CD8-positive, alpha-beta memory T cell (primary cell): Measurements from ENCODE around the gene DDX54. TPM values are rescaled to one million over a fixed set of nuclear protein-coding genes. Genes with fewer than 3 reads are reported as not detected.
A peak's percentile ranks its signal among the peaks of the same experiment; 100 is the strongest.

Experiments used
- CTCF ChIA-PET: fragments of 350-600 bp; sonication (Branson Sonifier 250); formaldehyde crosslinking; loops from one replicate; lab custom pipeline; 2021; ENCODE audit warnings: antibody characterized with exemption; lab: Charles Lee
- POLR2A ChIA-PET: fragments of 350-600 bp; sonication (Branson Sonifier 250); formaldehyde crosslinking; loops from one replicate; lab custom pipeline; 2021; ENCODE audit warnings: antibody characterized with exemption; lab: Charles Lee
- DNase-seq, 5 donors: peaks; one replicate each; pipeline versions ENCODE4 v3.0.0 to v3.0.0-alpha.2; 2020 to 2022; ENCODE audit warnings: mixed read lengths in 1 of 5
- H3K27ac ChIP-seq: one replicate; pipeline ENCODE4 v1.7.0; 2013; ENCODE audit warnings: low read depth, mild to moderate bottlenecking, low read length, moderate library complexity
- H3K27me3 ChIP-seq: 2 replicates; pipeline ENCODE4 v1.7.0; 2013; ENCODE audit warnings: low read length, mild to moderate bottlenecking; ENCODE audit not compliant: insufficient read depth, poor library complexity, severe bottlenecking
- H3K36me3 ChIP-seq: 2 replicates; pipeline ENCODE4 v1.7.0; 2013; ENCODE audit warnings: mild to moderate bottlenecking, low read length, moderate library complexity; ENCODE audit not compliant: insufficient read depth
- H3K4me1 ChIP-seq: 2 replicates; pipeline ENCODE4 v1.7.0; 2013; ENCODE audit warnings: mild to moderate bottlenecking, low read length, moderate library complexity; ENCODE audit not compliant: insufficient read depth
- H3K4me3 ChIP-seq: 2 replicates; pipeline ENCODE4 v1.7.0; 2013; ENCODE audit warnings: mild to moderate bottlenecking, low read length
- H3K9me3 ChIP-seq: 2 replicates; pipeline ENCODE4 v1.7.0; 2013; ENCODE audit warnings: mild to moderate bottlenecking, low read length
- H3K27ac Mint-ChIP-seq, 8 donors: one replicate each; pipeline ENCODE4 v1.8.0; 2020 to 2021; ENCODE audit warnings: mixed read lengths in 8 of 8, mild to moderate bottlenecking in 6 of 8, inconsistent platforms in 3 of 8, moderate library complexity in 3 of 8
- H3K27me3 Mint-ChIP-seq, 2 donors: one replicate each; pipeline ENCODE4 v1.8.0; 2020 to 2021; ENCODE audit warnings: mixed read lengths in 2 of 2, mild to moderate bottlenecking in 1 of 2, moderate library complexity in 1 of 2
- H3K36me3 Mint-ChIP-seq, 3 donors: one replicate each; pipeline ENCODE4 v1.8.0; 2020 to 2021; ENCODE audit warnings: mixed read lengths in 3 of 3, inconsistent platforms in 1 of 3, mild to moderate bottlenecking in 1 of 3
- H3K4me1 Mint-ChIP-seq, 3 donors: one replicate each; pipeline ENCODE4 v1.8.0; 2020 to 2021; ENCODE audit warnings: mixed read lengths in 3 of 3, inconsistent platforms in 1 of 3, mild to moderate bottlenecking in 1 of 3
- H3K4me3 Mint-ChIP-seq, 7 donors: one replicate each; pipeline ENCODE4 v1.8.0; 2020 to 2021; ENCODE audit warnings: mixed read lengths in 7 of 7, mild to moderate bottlenecking in 6 of 7, moderate library complexity in 4 of 7, inconsistent platforms in 2 of 7
- H3K9me3 Mint-ChIP-seq, 5 donors: one replicate each; pipeline ENCODE4 v1.8.0; 2020 to 2022; ENCODE audit warnings: mixed read lengths in 5 of 5, mild to moderate bottlenecking in 3 of 5, moderate library complexity in 2 of 5, inconsistent platforms in 1 of 5
- polyA plus RNA-seq: library from polyadenylated mRNA; unstranded; fragments of 300-500 nt; fragmentation: Illumina TruSeq; gene quantifications from one replicate; pipeline ENCODE4 v1.2.3, GENCODE V29; 2021
- total RNA-seq, 2 experiments: library from RNA; stranded (reverse); gene quantifications; one replicate each; pipeline ENCODE4 v1.2.3, GENCODE V29; 2021

The DDX54 gene
- total and polyA plus RNA-seq, 3 experiments from 2014 or later: 47.7 to 133 (median 131) TPM

DNA sequence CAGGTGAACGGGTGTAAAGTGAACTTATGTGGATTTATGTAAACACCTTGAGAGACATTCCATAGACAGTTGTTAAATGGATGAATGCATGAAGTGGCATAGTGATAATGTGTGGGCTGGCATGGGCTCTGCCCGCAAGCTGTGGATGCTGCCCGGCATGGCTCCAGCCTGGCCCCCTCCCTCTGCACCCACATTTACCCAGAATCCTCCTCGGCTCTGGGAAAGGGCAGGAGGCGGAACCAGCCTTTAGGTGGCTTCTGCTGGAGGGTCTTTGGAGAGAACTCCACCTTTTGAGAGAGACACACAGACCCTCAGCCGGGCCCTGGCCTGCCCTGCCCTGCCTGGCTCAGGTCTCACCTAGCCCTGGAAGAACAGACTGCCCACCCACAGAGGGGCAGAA lies 68.4 kb downstream of the DDX54 start:
- Mint-ChIP-seq H3K27ac (no peak overlapping the region), H3K27me3 (peaks cover 3 to 10% of the 10 kb centered on the region in 2 donors), H3K4me3 (no peak overlapping the region), H3K9me3 (no peaks in the 10 kb centered on the region), H3K4me1 (no peaks in the 10 kb centered on the region), H3K36me3 (no peaks in the 10 kb centered on the region)
- POLR2A ChIA-PET: no interaction called here
- no peak for DNase-seq
- H3K36me3 ChIP-seq: no peaks in the 10 kb centered on the region
- no peak overlapping the region for H3K4me3 ChIP-seq
- H3K4me1 ChIP-seq: no peaks in the 10 kb centered on the region
- no peaks in the 10 kb centered on the region for H3K27me3 ChIP-seq
- H3K9me3 ChIP-seq: no peaks in the 10 kb centered on the region
- CTCF ChIA-PET: no interaction called here
- no peak overlapping the region for H3K27ac ChIP-seq

GRCh38 chr12:113115455-113116126 lies 69.7 kb downstream of the DDX54 start:
- Mint-ChIP-seq H3K9me3 (no peaks in the 10 kb centered on the region), H3K4me3 (no peak overlapping the region), H3K27ac (no peak overlapping the region), H3K36me3 (no peaks in the 10 kb centered on the region), H3K27me3 (peaks cover 0 to 5% of the 10 kb centered on the region in 2 donors), H3K4me1 (peaks cover 0 to 3% (median 3%) of the 10 kb centered on the region in 3 donors)
- Histone ChIP-seq H3K4me3 (no peak overlapping the region), H3K27ac (no peak overlapping the region), H3K27me3 (no peaks in the 10 kb centered on the region), H3K9me3 (no peaks in the 10 kb centered on the region), H3K36me3 (no peaks in the 10 kb centered on the region), H3K4me1 (no peaks in the 10 kb centered on the region)
- CTCF ChIA-PET: interaction anchor here (1.1 kb wide), 1 partner anchor 15 kb away, joined by 3 read pairs; no protein-coding TSS in a partner anchor
- DNase-seq: no peak
- POLR2A ChIA-PET: no interaction called here

DNA sequence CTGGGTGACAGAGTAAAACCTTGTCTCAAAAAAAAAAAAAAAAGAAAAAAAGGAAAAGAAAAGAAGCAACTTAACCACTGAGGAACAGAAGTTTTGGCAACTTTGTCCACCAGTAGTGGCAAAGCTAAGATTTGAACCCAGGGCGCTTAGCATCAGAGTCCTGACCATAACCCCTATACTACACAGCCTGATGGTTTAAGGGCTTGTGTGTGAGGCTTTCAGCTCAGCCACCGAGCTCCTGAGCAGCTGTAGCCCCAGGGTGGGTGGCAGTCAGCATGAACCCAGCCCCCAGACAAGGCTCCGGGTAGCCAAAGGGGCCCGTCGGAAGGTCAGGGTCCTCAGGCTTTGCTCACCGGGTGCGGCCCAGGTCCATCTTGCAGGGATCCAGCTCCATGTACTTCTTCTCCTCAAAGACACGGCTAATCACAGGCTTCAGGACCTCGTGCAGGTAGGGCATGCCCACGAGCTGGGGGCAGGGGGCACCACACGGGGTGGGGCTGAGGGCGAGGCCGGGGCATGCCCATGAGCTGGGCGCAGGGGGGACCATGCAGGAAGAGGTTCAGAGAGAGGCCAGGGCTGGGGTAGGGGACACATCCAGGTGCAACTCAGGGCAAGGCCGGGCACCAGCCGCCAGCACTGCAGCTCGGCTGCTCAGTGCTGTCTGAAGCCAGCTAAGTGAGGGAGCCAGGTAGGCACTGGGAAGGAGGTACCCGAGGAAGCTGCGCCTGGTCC lies 70.7 kb downstream of the DDX54 start:
- CTCF ChIA-PET: interaction anchor here (0.8 to 1.1 kb wide), 2 partner anchors 14 to 20 kb away, joined by 3 read pairs; no protein-coding TSS in a partner anchor
- Histone ChIP-seq H3K4me1 (peaks cover 6% of the 10 kb centered on the region), H3K4me3 (no peak overlapping the region), H3K36me3 (no peaks in the 10 kb centered on the region), H3K27me3 (no peaks in the 10 kb centered on the region), H3K9me3 (no peaks in the 10 kb centered on the region), H3K27ac (no peak overlapping the region)
- Mint-ChIP-seq H3K36me3 (no peaks in the 10 kb centered on the region), H3K27ac (no peak overlapping the region), H3K9me3 (no peaks in the 10 kb centered on the region), H3K4me3 (no peak overlapping the region), H3K4me1 (peaks cover 9 to 13% (median 12%) of the 10 kb centered on the region in 3 donors), H3K27me3 (no peaks in the 10 kb centered on the region)
- POLR2A ChIA-PET: no interaction called here
- DNase-seq: no peak

DNA sequence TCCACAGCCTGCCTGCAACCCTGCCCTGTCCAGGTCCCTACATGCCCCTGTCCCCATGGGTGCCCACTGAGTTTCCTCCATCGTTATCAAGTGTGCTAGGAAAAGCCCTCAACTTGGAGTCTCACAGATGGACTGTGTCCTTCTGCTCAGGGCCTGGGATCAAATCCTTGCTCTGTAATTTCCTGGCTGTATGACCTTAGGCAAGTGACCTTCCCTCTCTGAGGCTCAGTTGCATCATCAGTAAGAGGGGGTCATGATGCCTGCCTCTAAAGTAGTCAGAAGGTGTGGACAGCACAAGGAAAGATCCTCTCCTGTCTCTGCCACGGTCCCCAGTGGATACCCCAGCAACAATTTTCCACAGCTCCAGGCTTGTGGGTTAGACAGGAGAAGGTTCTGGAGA lies 71.9 kb downstream of the DDX54 start:
- ChIA-PET CTCF (interaction anchor here (0.5 to 0.6 kb wide), 2 partner anchors 41 to 182 kb away, joined by 3 to 4 read pairs; no protein-coding TSS in a partner anchor), POLR2A (no interaction called here)
- Histone ChIP-seq H3K4me1 (peaks cover 6% of the 10 kb centered on the region), H3K4me3 (no peak overlapping the region), H3K36me3 (no peaks in the 10 kb centered on the region), H3K27ac (no peak overlapping the region), H3K27me3 (no peaks in the 10 kb centered on the region), H3K9me3 (no peaks in the 10 kb centered on the region)
- H3K36me3 Mint-ChIP-seq: no peaks in the 10 kb centered on the region
- H3K4me3 Mint-ChIP-seq: no peak overlapping the region
- H3K27me3 Mint-ChIP-seq: no peaks in the 10 kb centered on the region
- no peaks in the 10 kb centered on the region for H3K9me3 Mint-ChIP-seq
- DNase-seq: no peak
- H3K27ac Mint-ChIP-seq: no peak overlapping the region
- peaks cover 15 to 20% (median 17%) of the 10 kb centered on the region in 3 donors for H3K4me1 Mint-ChIP-seq

DNA sequence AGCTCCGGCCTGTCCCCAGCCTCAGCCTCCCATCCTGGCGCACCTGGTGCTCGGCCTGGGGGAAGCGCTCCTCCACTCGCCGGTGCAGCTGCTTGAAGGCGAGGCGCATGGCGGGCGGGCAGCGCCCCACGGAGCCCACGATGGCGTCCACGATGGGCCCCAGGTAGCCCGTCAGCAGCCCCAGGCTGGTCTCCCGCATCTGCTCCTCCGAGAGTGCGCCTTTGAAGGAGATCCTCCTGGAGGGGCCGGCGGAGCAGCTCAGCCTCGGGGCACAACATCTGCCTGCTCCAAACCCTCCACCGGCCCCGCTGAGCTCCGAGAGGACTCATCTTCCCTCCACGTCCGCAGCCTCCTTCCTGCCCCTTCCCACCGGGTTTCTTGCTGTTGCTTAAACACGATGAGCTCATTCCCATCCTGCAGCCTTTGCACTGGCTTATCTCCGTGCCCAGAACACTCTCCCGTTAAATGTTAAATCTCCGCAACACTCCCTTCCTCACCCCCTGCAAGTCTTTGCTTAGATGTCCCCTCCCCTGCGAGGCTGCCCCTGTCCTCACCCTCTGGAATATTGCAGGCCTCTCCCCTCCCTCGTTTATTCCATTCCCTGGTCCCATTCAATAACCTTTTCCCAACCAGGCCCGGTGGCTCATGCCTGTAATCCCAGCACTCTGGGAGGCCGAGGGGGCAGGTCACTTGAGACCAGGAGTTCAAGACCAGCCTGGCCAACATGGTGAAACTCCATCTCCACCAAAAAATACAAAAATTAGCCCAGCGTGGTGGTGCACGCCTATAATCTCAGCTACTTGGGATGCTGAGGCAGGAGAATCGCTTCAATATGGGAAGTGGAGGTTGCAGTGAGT lies 73.0 kb downstream of the DDX54 start:
- DNase-seq: no peak

GRCh38 chr12:113111247-113111646 lies 74.0 kb downstream of the DDX54 start:
- DNase-seq: no peak
- Histone ChIP-seq H3K27me3 (no peaks in the 10 kb centered on the region), H3K36me3 (no peaks in the 10 kb centered on the region), H3K4me3 (no peak overlapping the region), H3K4me1 (peaks cover 6% of the 10 kb centered on the region), H3K27ac (no peak overlapping the region), H3K9me3 (no peaks in the 10 kb centered on the region)
- H3K27ac Mint-ChIP-seq: peak overlapping the region in 4 of 8 donors; percentile 57 to 91 (median 74)
- peaks cover 15 to 20% (median 17%) of the 10 kb centered on the region in 3 donors for H3K4me1 Mint-ChIP-seq
- no peak overlapping the region for H3K4me3 Mint-ChIP-seq
- POLR2A ChIA-PET: no interaction called here
- no peaks in the 10 kb centered on the region for H3K9me3 Mint-ChIP-seq
- H3K27me3 Mint-ChIP-seq: peaks cover 0 to 3% of the 10 kb centered on the region in 2 donors
- CTCF ChIA-PET: no interaction called here
- H3K36me3 Mint-ChIP-seq: no peaks in the 10 kb centered on the region

More for the DNA sequence above, 73.0 kb downstream of the DDX54 start:
- Histone ChIP-seq H3K4me3 (no peak overlapping the region), H3K27me3 (no peaks in the 10 kb centered on the region), H3K9me3 (no peaks in the 10 kb centered on the region), H3K4me1 (peaks cover 6% of the 10 kb centered on the region), H3K27ac (no peak overlapping the region), H3K36me3 (no peaks in the 10 kb centered on the region)
- peak overlapping the region in 1 of 8 donors; percentile 61 for H3K27ac Mint-ChIP-seq
- H3K4me3 Mint-ChIP-seq: no peak overlapping the region
- no peaks in the 10 kb centered on the region for H3K36me3 Mint-ChIP-seq
- peaks cover 15 to 20% (median 17%) of the 10 kb centered on the region in 3 donors for H3K4me1 Mint-ChIP-seq
- ChIA-PET CTCF (interaction anchor here (1.4 kb wide), 1 partner anchor 63 kb away, joined by 3 read pairs; no protein-coding TSS in a partner anchor), POLR2A (no interaction called here)
- no peaks in the 10 kb centered on the region for H3K27me3 Mint-ChIP-seq
- no peaks in the 10 kb centered on the region for H3K9me3 Mint-ChIP-seq

DNA sequence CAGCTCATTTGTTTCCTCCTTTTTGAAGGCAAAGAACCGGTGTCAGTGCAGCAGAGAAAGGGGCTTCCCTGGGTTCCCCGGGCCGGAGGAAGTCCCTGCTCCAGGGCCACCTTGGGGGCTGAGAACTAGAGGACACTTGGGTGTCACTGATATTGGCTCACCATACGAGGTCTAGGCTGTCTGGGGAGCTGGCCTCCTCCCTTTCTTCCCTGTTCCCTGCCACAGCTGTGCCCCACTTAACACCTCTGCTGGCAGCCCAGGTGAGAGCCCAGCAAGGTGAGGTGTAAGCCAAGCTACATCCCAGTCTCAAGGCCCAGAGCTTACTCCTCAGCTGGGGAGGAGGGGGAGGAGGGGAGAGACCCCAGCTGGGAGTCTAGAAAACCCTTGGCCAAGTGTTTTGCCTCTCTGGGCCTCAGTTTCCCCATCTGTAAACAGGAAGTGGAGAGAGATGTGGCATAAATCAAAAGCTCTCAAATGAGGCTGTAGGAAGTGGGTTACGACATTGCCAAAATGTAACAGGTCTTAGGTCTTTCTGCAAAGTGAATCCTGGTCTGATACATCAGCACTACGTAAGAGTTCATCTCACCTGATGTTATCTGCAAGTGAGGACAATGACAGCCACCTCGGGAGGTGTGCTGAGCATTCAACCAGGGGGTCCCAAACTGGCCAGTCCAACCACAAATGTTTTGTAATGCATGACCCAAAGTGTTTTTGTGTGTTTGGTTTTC lies 75.2 kb downstream of the DDX54 start:
- H3K4me1 ChIP-seq: peaks cover 6% of the 10 kb centered on the region
- POLR2A ChIA-PET: interaction anchor here (0.6 kb wide), 1 partner anchor 31 kb away, joined by 3 read pairs; no protein-coding TSS in a partner anchor
- H3K36me3 Mint-ChIP-seq: no peaks in the 10 kb centered on the region

More for the DNA sequence above, 75.2 kb downstream of the DDX54 start:
- DNase-seq: peak in 2 of 5 donors; percentile 20 to 46
- Histone ChIP-seq H3K9me3 (no peaks in the 10 kb centered on the region), H3K36me3 (no peaks in the 10 kb centered on the region), H3K27ac (no peak overlapping the region), H3K27me3 (no peaks in the 10 kb centered on the region), H3K4me3 (no peak overlapping the region)
- H3K4me1 Mint-ChIP-seq: peaks cover 15 to 20% (median 17%) of the 10 kb centered on the region in 3 donors
- H3K4me3 Mint-ChIP-seq: peak overlapping the region in 3 of 7 donors; percentile 16 to 58 (median 33)
- CTCF ChIA-PET: interaction anchor here (0.5 to 1.3 kb wide), 3 partner anchors 12 to 1707 kb away, joined by 3 to 4 read pairs (median 3); no protein-coding TSS in a partner anchor
- H3K9me3 Mint-ChIP-seq: no peaks in the 10 kb centered on the region
- H3K27ac Mint-ChIP-seq: peak overlapping the region; percentile 27 to 95 (median 92)
- peaks cover 0 to 3% of the 10 kb centered on the region in 2 donors for H3K27me3 Mint-ChIP-seq
